Measurements from ENCODE around the gene YPEL4.

Gene YPEL4

DNA sequence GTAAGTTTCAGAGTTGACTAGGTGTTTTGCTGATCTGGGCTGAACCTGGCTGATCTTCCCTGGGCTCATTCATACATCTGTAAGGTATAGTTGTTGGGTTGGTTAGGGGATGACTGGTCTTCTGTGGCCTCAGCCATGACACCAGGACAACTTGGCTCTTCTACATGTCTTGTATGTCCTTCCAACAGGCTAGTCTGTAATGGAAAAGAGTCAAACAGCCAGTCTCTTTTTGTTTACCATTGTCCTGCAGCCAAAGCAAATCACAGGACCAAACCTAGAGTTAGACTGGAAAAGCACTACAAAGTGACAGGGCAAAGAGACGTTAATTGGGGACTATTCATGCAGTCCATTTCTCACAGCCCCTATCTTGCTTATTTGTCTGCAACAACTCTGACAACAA is 34.4 kb downstream of the YPEL4 start:
- Histone ChIP-seq H3K4me1 (ENCODE audit: control insufficient read depth, low read depth, low read length) (no peaks in the 10 kb centered on the region), H3K27ac (ENCODE audit: low read depth, low read length) (no peak overlapping the region), H3K79me2 (ENCODE audit: control insufficient read depth, insufficient read depth, low read length) (no peaks in the 10 kb centered on the region), H3K79me1 (ENCODE audit: low read length) (no peaks in the 10 kb centered on the region), H2BK15ac (replicated peaks; ENCODE audit: low read depth) (no peak overlapping the region), H4K5ac (ENCODE audit: low read length) (no peak overlapping the region), H3K9ac (ENCODE audit: low read length) (no peak overlapping the region), H2BK120ac (ENCODE audit: low read depth, low read length) (no peak overlapping the region), H3K56ac (ENCODE audit: low read length) (no peak overlapping the region), H3K27me3 (ENCODE audit: insufficient read depth, low read length, poor library complexity) (peaks cover 2% of the 10 kb centered on the region), H3K18ac (ENCODE audit: low read length) (no peak overlapping the region), H3K23ac (ENCODE audit: low read length) (no peak overlapping the region), H2AK5ac (ENCODE audit: low read length) (no peak overlapping the region), H4K8ac (ENCODE audit: low read depth, low read length) (no peak overlapping the region), H2BK5ac (ENCODE audit: low read length) (no peak overlapping the region), H3K36me3 (ENCODE audit: control insufficient read depth, insufficient read depth, low read length) (no peaks in the 10 kb centered on the region), H3K4me2 (ENCODE audit: low read length) (no peak overlapping the region), H3K4me3 (ENCODE audit: low read length) (no peak overlapping the region), H3K4ac (ENCODE audit: low read depth, low read length) (no peak overlapping the region)
- no CpG with 5 or more reads among the region's 1 CpG for WGBS (ENCODE audit: extremely low coverage, insufficient coverage, low lambda C conversion rate)
- DNase-seq = no peak

DNA sequence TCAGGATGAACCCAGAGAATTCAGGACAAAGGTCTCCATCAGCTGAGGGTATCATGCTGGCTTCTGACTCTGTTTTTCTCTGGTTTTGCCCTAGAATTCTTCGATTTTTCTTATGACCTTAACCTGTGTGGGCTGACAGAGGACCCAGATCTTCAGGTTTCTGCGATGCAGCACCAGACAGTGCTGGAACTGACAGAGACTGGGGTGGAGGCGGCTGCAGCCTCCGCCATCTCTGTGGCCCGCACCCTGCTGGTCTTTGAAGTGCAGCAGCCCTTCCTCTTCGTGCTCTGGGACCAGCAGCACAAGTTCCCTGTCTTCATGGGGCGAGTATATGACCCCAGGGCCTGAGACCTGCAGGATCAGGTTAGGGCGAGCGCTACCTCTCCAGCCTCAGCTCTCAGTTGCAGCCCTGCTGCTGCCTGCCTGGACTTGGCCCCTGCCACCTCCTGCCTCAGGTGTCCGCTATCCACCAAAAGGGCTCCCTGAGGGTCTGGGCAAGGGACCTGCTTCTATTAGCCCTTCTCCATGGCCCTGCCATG is 35.4 kb downstream of the YPEL4 start:
- Histone ChIP-seq H2BK5ac (ENCODE audit: low read length) (no peak overlapping the region), H3K79me1 (ENCODE audit: low read length) (no peaks in the 10 kb centered on the region), H2AK5ac (ENCODE audit: low read length) (no peak overlapping the region), H3K4me2 (ENCODE audit: low read length) (no peak overlapping the region), H3K56ac (ENCODE audit: low read length) (no peak overlapping the region), H3K23ac (ENCODE audit: low read length) (no peak overlapping the region), H3K9ac (ENCODE audit: low read length) (no peak overlapping the region), H3K4me1 (ENCODE audit: control insufficient read depth, low read depth, low read length) (no peaks in the 10 kb centered on the region), H3K27me3 (ENCODE audit: insufficient read depth, low read length, poor library complexity) (no peaks in the 10 kb centered on the region), H3K27ac (ENCODE audit: low read depth, low read length) (no peak overlapping the region), H3K18ac (ENCODE audit: low read length) (no peak overlapping the region), H3K4me3 (ENCODE audit: low read length) (no peak overlapping the region), H2BK15ac (replicated peaks; ENCODE audit: low read depth) (no peak overlapping the region), H4K8ac (ENCODE audit: low read depth, low read length) (no peak overlapping the region), H3K4ac (ENCODE audit: low read depth, low read length) (no peak overlapping the region), H2BK120ac (ENCODE audit: low read depth, low read length) (no peak overlapping the region), H3K36me3 (ENCODE audit: control insufficient read depth, insufficient read depth, low read length) (no peaks in the 10 kb centered on the region), H3K79me2 (ENCODE audit: control insufficient read depth, insufficient read depth, low read length) (no peaks in the 10 kb centered on the region), H4K5ac (ENCODE audit: low read length) (no peak overlapping the region)
- DNase-seq = no peak
- WGBS (ENCODE audit: extremely low coverage, insufficient coverage, low lambda C conversion rate) = no CpG with 5 or more reads among the region's 10 CpGs

DNA sequence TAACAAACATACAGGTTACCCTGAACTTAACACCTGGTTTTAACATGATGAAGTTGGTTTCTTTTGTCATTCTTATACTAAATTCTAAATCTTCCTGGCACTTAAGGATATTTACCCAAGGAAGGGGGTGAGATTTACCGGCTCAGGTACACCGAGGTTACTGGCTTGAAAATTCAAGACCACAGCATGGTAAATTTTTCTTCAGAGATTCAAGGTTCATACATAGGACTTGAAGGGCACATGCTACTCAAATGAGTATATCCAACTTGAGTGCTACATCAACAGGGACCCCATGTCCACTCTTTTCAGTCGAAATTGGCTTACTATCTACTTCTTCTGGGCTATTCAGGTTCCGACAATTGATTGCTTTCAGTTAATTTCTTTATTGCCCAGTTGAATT is 39.5 kb downstream of the YPEL4 start:
- Histone ChIP-seq H4K8ac (ENCODE audit: low read depth, low read length) (no peak overlapping the region), H3K4me1 (ENCODE audit: control insufficient read depth, low read depth, low read length) (no peaks in the 10 kb centered on the region), H3K79me1 (ENCODE audit: low read length) (no peaks in the 10 kb centered on the region), H3K4me3 (ENCODE audit: low read length) (no peak overlapping the region), H2AK5ac (ENCODE audit: low read length) (no peak overlapping the region), H2BK15ac (replicated peaks; ENCODE audit: low read depth) (no peak overlapping the region), H2BK120ac (ENCODE audit: low read depth, low read length) (no peak overlapping the region), H3K4me2 (ENCODE audit: low read length) (no peak overlapping the region), H3K27me3 (ENCODE audit: insufficient read depth, low read length, poor library complexity) (no peaks in the 10 kb centered on the region), H3K23ac (ENCODE audit: low read length) (no peak overlapping the region), H4K5ac (ENCODE audit: low read length) (no peak overlapping the region), H3K56ac (ENCODE audit: low read length) (no peak overlapping the region), H3K9ac (ENCODE audit: low read length) (no peak overlapping the region), H3K18ac (ENCODE audit: low read length) (no peak overlapping the region), H3K4ac (ENCODE audit: low read depth, low read length) (no peak overlapping the region), H3K36me3 (ENCODE audit: control insufficient read depth, insufficient read depth, low read length) (no peaks in the 10 kb centered on the region), H2BK5ac (ENCODE audit: low read length) (no peak overlapping the region), H3K27ac (ENCODE audit: low read depth, low read length) (no peak overlapping the region), H3K79me2 (ENCODE audit: control insufficient read depth, insufficient read depth, low read length) (no peaks in the 10 kb centered on the region)
- no peak for DNase-seq
- no CpG with 5 or more reads among the region's 4 CpGs for WGBS (ENCODE audit: extremely low coverage, insufficient coverage, low lambda C conversion rate)

DNA sequence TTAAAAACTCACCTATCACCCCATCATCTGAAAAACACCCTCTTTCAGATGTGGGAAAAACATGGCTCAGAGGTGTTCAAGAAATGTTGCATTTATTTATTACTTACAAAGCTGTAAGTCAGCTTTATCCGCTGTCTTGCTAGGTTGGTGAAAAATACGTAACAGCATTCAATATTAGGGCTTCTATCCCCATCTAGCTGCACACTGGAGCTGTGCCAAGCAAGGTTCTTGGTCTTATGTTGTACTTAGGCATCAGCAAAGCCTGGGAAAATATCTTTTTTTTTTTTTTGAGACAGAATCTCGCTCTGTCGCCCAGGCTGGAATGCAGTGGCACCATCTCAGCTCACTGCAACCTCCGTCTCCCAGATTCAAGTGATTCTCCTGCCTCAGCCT is 44.7 kb downstream of the YPEL4 start:
- no CpG with 5 or more reads among the region's 5 CpGs for WGBS (ENCODE audit: extremely low coverage, insufficient coverage, low lambda C conversion rate)
- H3K36me3 ChIP-seq (ENCODE audit: control insufficient read depth, insufficient read depth, low read length) = no peaks in the 10 kb centered on the region
- no peaks in the 10 kb centered on the region for H3K27me3 ChIP-seq (ENCODE audit: insufficient read depth, low read length, poor library complexity)
- H3K4me3 ChIP-seq (ENCODE audit: low read length) = no peak overlapping the region
- no peak overlapping the region for H3K9ac ChIP-seq (ENCODE audit: low read length)
- H3K79me2 ChIP-seq (ENCODE audit: control insufficient read depth, insufficient read depth, low read length) = no peaks in the 10 kb centered on the region
- H3K4ac ChIP-seq (ENCODE audit: low read depth, low read length) = no peak overlapping the region
- no peak overlapping the region for H3K23ac ChIP-seq (ENCODE audit: low read length)
- H3K18ac ChIP-seq (ENCODE audit: low read length) = no peak overlapping the region
- no peak overlapping the region for H2BK120ac ChIP-seq (ENCODE audit: low read depth, low read length)
- DNase-seq = no peak
- H2AK5ac ChIP-seq (ENCODE audit: low read length) = no peak overlapping the region
- H3K4me1 ChIP-seq (ENCODE audit: control insufficient read depth, low read depth, low read length) = no peaks in the 10 kb centered on the region
- no peak overlapping the region for H3K27ac ChIP-seq (ENCODE audit: low read depth, low read length)
- no peaks in the 10 kb centered on the region for H3K79me1 ChIP-seq (ENCODE audit: low read length)
- H3K4me2 ChIP-seq (ENCODE audit: low read length) = no peak overlapping the region
- no peak overlapping the region for H3K56ac ChIP-seq (ENCODE audit: low read length)
- no peak overlapping the region for H4K5ac ChIP-seq (ENCODE audit: low read length)
- H2BK15ac ChIP-seq (replicated peaks; ENCODE audit: low read depth) = no peak overlapping the region
- no peak overlapping the region for H2BK5ac ChIP-seq (ENCODE audit: low read length)
- H4K8ac ChIP-seq (ENCODE audit: low read depth, low read length) = no peak overlapping the region

DNA sequence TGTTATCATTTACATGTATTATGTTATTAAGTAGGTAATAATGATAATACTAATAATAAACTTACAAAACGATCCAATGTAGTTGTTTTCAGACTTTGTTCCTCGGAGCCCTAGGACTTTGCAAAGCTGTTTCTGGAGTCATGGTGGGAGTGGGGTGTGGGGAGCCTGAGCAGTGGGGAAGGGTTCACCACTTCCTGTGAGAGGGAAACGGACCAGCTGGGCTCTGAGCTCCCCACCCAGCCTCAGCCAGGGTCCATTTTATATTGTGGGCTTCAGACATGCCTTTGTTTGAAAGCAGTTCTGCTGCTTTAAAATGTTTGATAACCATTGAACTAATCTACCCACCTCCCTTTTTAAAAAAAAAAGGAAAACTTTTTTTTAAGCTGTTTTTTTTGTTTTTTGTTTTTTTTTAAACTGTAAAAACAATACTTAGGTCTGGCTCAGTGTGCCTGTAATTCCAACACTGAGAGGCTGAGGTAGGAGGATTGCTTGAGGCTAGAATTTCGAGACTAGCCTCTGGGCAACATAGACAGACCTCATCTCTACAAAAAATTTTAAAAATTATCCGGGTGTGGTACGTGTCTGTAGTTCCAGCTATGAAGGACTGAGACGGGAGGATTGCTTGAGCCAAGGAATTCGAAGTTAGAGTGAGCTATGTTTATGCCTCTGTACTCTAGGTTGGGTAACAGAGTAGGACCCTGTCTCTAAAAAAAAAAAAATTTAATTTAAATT is 45.2 kb downstream of the YPEL4 start:
- Histone ChIP-seq H3K79me1 (ENCODE audit: low read length) (no peaks in the 10 kb centered on the region), H3K56ac (ENCODE audit: low read length) (no peak overlapping the region), H3K27ac (ENCODE audit: low read depth, low read length) (no peak overlapping the region), H3K18ac (ENCODE audit: low read length) (peak overlapping the region; percentile 81), H3K27me3 (ENCODE audit: insufficient read depth, low read length, poor library complexity) (no peaks in the 10 kb centered on the region), H3K4me1 (ENCODE audit: control insufficient read depth, low read depth, low read length) (no peaks in the 10 kb centered on the region), H3K4me2 (ENCODE audit: low read length) (no peak overlapping the region), H3K23ac (ENCODE audit: low read length) (no peak overlapping the region), H2AK5ac (ENCODE audit: low read length) (no peak overlapping the region), H4K5ac (ENCODE audit: low read length) (no peak overlapping the region), H3K9ac (ENCODE audit: low read length) (no peak overlapping the region), H2BK5ac (ENCODE audit: low read length) (no peak overlapping the region), H4K8ac (ENCODE audit: low read depth, low read length) (no peak overlapping the region), H3K79me2 (ENCODE audit: control insufficient read depth, insufficient read depth, low read length) (no peaks in the 10 kb centered on the region), H2BK120ac (ENCODE audit: low read depth, low read length) (no peak overlapping the region), H3K4ac (ENCODE audit: low read depth, low read length) (no peak overlapping the region), H2BK15ac (replicated peaks; ENCODE audit: low read depth) (no peak overlapping the region), H3K36me3 (ENCODE audit: control insufficient read depth, insufficient read depth, low read length) (no peaks in the 10 kb centered on the region), H3K4me3 (ENCODE audit: low read length) (no peak overlapping the region)
- peak; percentile 15 for DNase-seq
- no CpG with 5 or more reads among the region's 8 CpGs for WGBS (ENCODE audit: extremely low coverage, insufficient coverage, low lambda C conversion rate)

DNA sequence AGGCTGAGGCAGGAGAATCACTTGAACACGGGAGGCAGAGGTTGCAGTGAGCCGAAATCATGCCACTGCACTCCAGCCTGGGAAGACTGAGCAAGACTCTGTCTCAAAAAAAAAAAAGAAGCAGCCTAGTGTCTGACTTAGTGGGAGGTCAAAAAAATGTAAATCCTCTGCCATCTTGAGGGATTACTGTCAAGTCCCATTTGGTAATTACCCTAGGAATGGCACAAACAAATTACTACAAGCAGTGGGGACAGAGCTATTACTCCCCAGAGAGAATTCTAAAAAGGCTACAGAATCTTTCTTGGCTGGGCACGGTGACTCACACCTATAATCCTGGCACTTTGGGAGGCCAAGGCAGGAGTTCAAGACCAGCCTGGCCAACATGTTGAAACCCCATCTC is 48.4 kb downstream of the YPEL4 start:
- H2BK120ac ChIP-seq (ENCODE audit: low read depth, low read length) = no peak overlapping the region
- no CpG with 5 or more reads among the region's 3 CpGs for WGBS (ENCODE audit: extremely low coverage, insufficient coverage, low lambda C conversion rate)

More for the DNA sequence above, 48.4 kb downstream of the YPEL4 start:
- no peak for DNase-seq
- Histone ChIP-seq H3K79me2 (ENCODE audit: control insufficient read depth, insufficient read depth, low read length) (no peaks in the 10 kb centered on the region), H3K9ac (ENCODE audit: low read length) (no peak overlapping the region), H3K4me2 (ENCODE audit: low read length) (no peak overlapping the region), H3K4me3 (ENCODE audit: low read length) (no peak overlapping the region), H2AK5ac (ENCODE audit: low read length) (no peak overlapping the region), H3K56ac (ENCODE audit: low read length) (no peak overlapping the region), H3K4me1 (ENCODE audit: control insufficient read depth, low read depth, low read length) (peaks cover 10% of the 10 kb centered on the region), H3K27ac (ENCODE audit: low read depth, low read length) (no peak overlapping the region), H3K23ac (ENCODE audit: low read length) (no peak overlapping the region), H3K4ac (ENCODE audit: low read depth, low read length) (no peak overlapping the region), H3K36me3 (ENCODE audit: control insufficient read depth, insufficient read depth, low read length) (no peaks in the 10 kb centered on the region), H4K5ac (ENCODE audit: low read length) (no peak overlapping the region), H3K18ac (ENCODE audit: low read length) (no peak overlapping the region), H3K27me3 (ENCODE audit: insufficient read depth, low read length, poor library complexity) (no peaks in the 10 kb centered on the region), H3K79me1 (ENCODE audit: low read length) (no peaks in the 10 kb centered on the region), H4K8ac (ENCODE audit: low read depth, low read length) (no peak overlapping the region), H2BK5ac (ENCODE audit: low read length) (no peak overlapping the region), H2BK15ac (replicated peaks; ENCODE audit: low read depth) (no peak overlapping the region)
